Measurements from ENCODE around the gene NTNG2. TPM values are rescaled to one million over a fixed set of nuclear protein-coding genes. Genes with fewer than 3 reads are reported as not detected.

The NTNG2 gene
- total and polyA plus RNA-seq, 8 donors, result 0.27 to 4.6 (median 1.0) TPM

GRCh38 chr9:132146039-132146438 is 15.8 kb upstream of the NTNG2 start:
- Histone ChIP-seq H3K36me3 (no peaks in the 10 kb centered on the region), H3K27ac (no peak overlapping the region), H3K4me3 (no peak overlapping the region), H3K27me3 (peaks cover 0 to 97% of the 10 kb centered on the region in 2 donors), H3K4me1 (peaks cover 0 to 7% of the 10 kb centered on the region in 2 donors), H3K9me3 (no peaks in the 10 kb centered on the region)
- intact Hi-C loops (cut with DNase I), result no loop called here
- ATAC-seq, result no peak
- DNase-seq, result no peak
- TF ChIP-seq, protein P1, sequence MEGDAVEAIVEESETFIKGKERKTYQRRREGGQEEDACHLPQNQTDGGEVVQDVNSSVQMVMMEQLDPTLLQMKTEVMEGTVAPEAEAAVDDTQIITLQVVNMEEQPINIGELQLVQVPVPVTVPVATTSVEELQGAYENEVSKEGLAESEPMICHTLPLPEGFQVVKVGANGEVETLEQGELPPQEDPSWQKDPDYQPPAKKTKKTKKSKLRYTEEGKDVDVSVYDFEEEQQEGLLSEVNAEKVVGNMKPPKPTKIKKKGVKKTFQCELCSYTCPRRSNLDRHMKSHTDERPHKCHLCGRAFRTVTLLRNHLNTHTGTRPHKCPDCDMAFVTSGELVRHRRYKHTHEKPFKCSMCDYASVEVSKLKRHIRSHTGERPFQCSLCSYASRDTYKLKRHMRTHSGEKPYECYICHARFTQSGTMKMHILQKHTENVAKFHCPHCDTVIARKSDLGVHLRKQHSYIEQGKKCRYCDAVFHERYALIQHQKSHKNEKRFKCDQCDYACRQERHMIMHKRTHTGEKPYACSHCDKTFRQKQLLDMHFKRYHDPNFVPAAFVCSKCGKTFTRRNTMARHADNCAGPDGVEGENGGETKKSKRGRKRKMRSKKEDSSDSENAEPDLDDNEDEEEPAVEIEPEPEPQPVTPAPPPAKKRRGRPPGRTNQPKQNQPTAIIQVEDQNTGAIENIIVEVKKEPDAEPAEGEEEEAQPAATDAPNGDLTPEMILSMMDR (IDR thresholded peaks at IDR 0.05), result no peak

- intact Hi-C loops (cut with DNase I), result no loop called here
- H3K36me3 ChIP-seq, result no peaks in the 10 kb centered on the region
- peaks cover 0 to 6% of the 10 kb centered on the region in 2 donors for H3K4me1 ChIP-seq
- H3K27ac ChIP-seq, result no peak overlapping the region
- no peak for DNase-seq
- H3K27me3 ChIP-seq, result peaks cover 0 to 97% of the 10 kb centered on the region in 2 donors
- TF ChIP-seq, protein P1 (IDR thresholded peaks at IDR 0.05), result no peak
- H3K4me3 ChIP-seq, result no peak overlapping the region
- no peak for ATAC-seq
- H3K9me3 ChIP-seq, result no peaks in the 10 kb centered on the region
These were observed 15.3 kb upstream of the NTNG2 start for GRCh38 chr9:132146575-132146974.

GRCh38 chr9:132147331-132147730 is 14.5 kb upstream of the NTNG2 start:
- Histone ChIP-seq H3K4me1 (no peaks in the 10 kb centered on the region), H3K36me3 (no peaks in the 10 kb centered on the region), H3K4me3 (no peak overlapping the region), H3K27ac (no peak overlapping the region), H3K27me3 (peaks cover 0 to 92% of the 10 kb centered on the region in 2 donors), H3K9me3 (no peaks in the 10 kb centered on the region)
- no peak for DNase-seq
- intact Hi-C loops (cut with DNase I), result no loop called here
- ATAC-seq, result no peak
- TF ChIP-seq, protein P1 (IDR thresholded peaks at IDR 0.05), result no peak

GRCh38 chr9:132147839-132148238 is 14.0 kb upstream of the NTNG2 start:
- H3K9me3 ChIP-seq, result no peaks in the 10 kb centered on the region
- H3K27ac ChIP-seq, result no peak overlapping the region
- DNase-seq, result no peak
- H3K27me3 ChIP-seq, result peaks cover 0 to 88% of the 10 kb centered on the region in 2 donors
- intact Hi-C loops (cut with DNase I), result no loop called here
- no peak overlapping the region for H3K4me3 ChIP-seq
- ATAC-seq, result no peak
- no peaks in the 10 kb centered on the region for H3K4me1 ChIP-seq
- TF ChIP-seq, protein P1 (IDR thresholded peaks at IDR 0.05), result no peak
- no peaks in the 10 kb centered on the region for H3K36me3 ChIP-seq

GRCh38 chr9:132150256-132150655 is 11.6 kb upstream of the NTNG2 start:
- Histone ChIP-seq H3K4me1 (no peaks in the 10 kb centered on the region), H3K27ac (no peak overlapping the region), H3K4me3 (no peak overlapping the region), H3K9me3 (no peaks in the 10 kb centered on the region), H3K27me3 (peaks cover 0 to 83% of the 10 kb centered on the region in 2 donors), H3K36me3 (no peaks in the 10 kb centered on the region)
- TF ChIP-seq, protein P1 (IDR thresholded peaks at IDR 0.05), result no peak
- intact Hi-C loops (cut with DNase I), result no loop called here
- ATAC-seq (no peak), DNase-seq (no peak)
